Measurements from ENCODE around the gene APCDD1L.

GRCh38 chr20:58508762-58509395 lies 6.3 kb downstream of the APCDD1L start:
- TF ChIP-seq CTCF (IDR thresholded peaks at IDR 0.05) (no peak), EP300 (IDR thresholded peaks at IDR 0.05) (no peak), POLR2A (IDR thresholded peaks at IDR 0.05) (no peak)

All from upper lobe of left lung (tissue), 4 donors.